Sigmoid colon (tissue), 7 donors: ENCODE results near the gene C4orf33. TPM values are rescaled to one million over a fixed set of nuclear protein-coding genes. Genes with fewer than 3 reads are reported as not detected.

Source experiments
- DNase-seq: peaks from one replicate; pipeline ENCODE4 v3.0.0-alpha.2; 2019
- H3K27ac ChIP-seq, 4 donors: fragments of 200-600 bp; sonication (generic); one replicate each; pipeline ENCODE4 v1.5.1; 2016 to 2019; ENCODE audit warnings: mild to moderate bottlenecking in 1 of 4
- H3K27me3 ChIP-seq, 3 donors: fragments of 200-600 bp; sonication (generic); one replicate each; pipeline ENCODE4 v1.5.1; 2019; ENCODE audit warnings: mild to moderate bottlenecking in 1 of 3
- H3K36me3 ChIP-seq, 4 donors: fragments of 200-600 bp; sonication (generic); one replicate each; pipeline ENCODE4 v1.5.1; 2016 to 2019
- H3K4me1 ChIP-seq, 4 donors: fragments of 200-600 bp; sonication (generic); one replicate each; pipeline ENCODE4 v1.5.1; 2017 to 2019
- H3K4me3 ChIP-seq, 4 donors: fragments of 200-600 bp; sonication (generic); one replicate each; pipeline ENCODE4 v1.5.1; 2017 to 2019; ENCODE audit warnings: mild to moderate bottlenecking in 2 of 4, moderate library complexity in 1 of 4
- H3K9me3 ChIP-seq, 4 donors: fragments of 200-600 bp in 3 of 4; sonication (generic) in 3 of 4; one replicate each; pipeline versions ENCODE4 v1.5.1 to v1.6.1; 2013 to 2019
- EP300 ChIP-seq, 4 donors: sonication (generic); formaldehyde crosslinking; IDR thresholded peaks; one replicate each; pipeline ENCODE4 v1.6.1; 2017; ENCODE audit warnings: antibody characterized with exemption in 4 of 4
- POLR2A ChIP-seq, 2 donors: fragments of 450-650 bp; IDR thresholded peaks; one replicate each; pipeline ENCODE4 v1.6.1; 2016; ENCODE audit warnings: antibody characterized with exemption in 2 of 2, mild to moderate bottlenecking in 2 of 2, moderate library complexity in 2 of 2
- POLR2AphosphoS5 ChIP-seq, 4 donors: sonication (generic); formaldehyde crosslinking; IDR thresholded peaks; one replicate each; pipeline ENCODE4 v1.6.1; 2017; ENCODE audit warnings: antibody characterized with exemption in 4 of 4
- WGBS, 2 donors: extraction: QIAGEN DNeasy Blood & Tissue Kit; methylation state at CpG; one replicate each; pipeline ENCODE4 v1.1.7; 2013; 5-methylcytosine and 5-hydroxymethylcytosine counted together
- intact Hi-C: fragments of 100-400 bp; cut with DNase I; formaldehyde crosslinking; loops from one replicate; pipeline ENCODE4 v1.15.1; 2023
- polyA plus RNA-seq, 3 donors: library from polyadenylated mRNA; stranded (reverse); fragments of 200-250 nt; gene quantifications; one replicate each; pipeline ENCODE4 v1.2.3, GENCODE V29; 2013
- total RNA-seq, 4 donors: library from RNA; depleted of rRNA; stranded (reverse); fragments of >200 nt; gene quantifications; one replicate each; pipeline ENCODE4 v1.1.0, GENCODE V29; 2016
- TF ChIP-seq, protein P1 (sequence below), 4 experiments: fragments of 450-650 bp in 3 of 4; fragments of 200-600 bp in 1 of 4; IDR thresholded peaks; one replicate each; pipeline ENCODE4 v1.5.1; 2016 to 2019; ENCODE audit warnings: antibody characterized with exemption in 4 of 4, mild to moderate bottlenecking in 3 of 4, moderate library complexity in 2 of 4
- donor health status: healthy with polysubstance abuse.
- donor health status: Bipolar disorder and iron deficiency.
- donor health status: healthy.

C4orf33 gene
- total and polyA plus RNA-seq, 7 donors, result 3.9 to 37.2 (median 10.7) TPM

DNA sequence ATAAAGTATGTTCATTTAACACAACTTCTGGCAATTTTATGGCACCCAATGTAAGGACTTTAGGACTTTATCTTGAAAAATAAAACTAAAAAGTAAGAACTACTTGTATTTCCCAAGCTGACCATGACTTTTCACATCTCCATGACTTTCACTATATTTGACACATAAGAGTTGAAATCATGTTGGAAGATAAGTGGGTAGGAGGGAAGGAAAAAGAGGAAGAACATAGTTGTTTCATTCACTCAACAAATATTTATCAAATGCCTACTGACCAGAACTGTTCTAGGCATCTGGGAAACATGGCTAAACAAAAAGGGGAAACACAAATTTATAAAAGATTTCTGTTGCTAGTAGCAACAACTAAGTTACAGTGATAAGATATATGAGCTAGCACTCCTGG is 18.6 kb upstream of the C4orf33 start:
- no peaks in the 10 kb centered on the region for H3K9me3 ChIP-seq
- no peaks in the 10 kb centered on the region for H3K4me1 ChIP-seq
- no peak for TF ChIP-seq POLR2AphosphoS5 (IDR thresholded peaks at IDR 0.05)
- no peak for TF ChIP-seq POLR2A (IDR thresholded peaks at IDR 0.05)
- TF ChIP-seq, protein P1, sequence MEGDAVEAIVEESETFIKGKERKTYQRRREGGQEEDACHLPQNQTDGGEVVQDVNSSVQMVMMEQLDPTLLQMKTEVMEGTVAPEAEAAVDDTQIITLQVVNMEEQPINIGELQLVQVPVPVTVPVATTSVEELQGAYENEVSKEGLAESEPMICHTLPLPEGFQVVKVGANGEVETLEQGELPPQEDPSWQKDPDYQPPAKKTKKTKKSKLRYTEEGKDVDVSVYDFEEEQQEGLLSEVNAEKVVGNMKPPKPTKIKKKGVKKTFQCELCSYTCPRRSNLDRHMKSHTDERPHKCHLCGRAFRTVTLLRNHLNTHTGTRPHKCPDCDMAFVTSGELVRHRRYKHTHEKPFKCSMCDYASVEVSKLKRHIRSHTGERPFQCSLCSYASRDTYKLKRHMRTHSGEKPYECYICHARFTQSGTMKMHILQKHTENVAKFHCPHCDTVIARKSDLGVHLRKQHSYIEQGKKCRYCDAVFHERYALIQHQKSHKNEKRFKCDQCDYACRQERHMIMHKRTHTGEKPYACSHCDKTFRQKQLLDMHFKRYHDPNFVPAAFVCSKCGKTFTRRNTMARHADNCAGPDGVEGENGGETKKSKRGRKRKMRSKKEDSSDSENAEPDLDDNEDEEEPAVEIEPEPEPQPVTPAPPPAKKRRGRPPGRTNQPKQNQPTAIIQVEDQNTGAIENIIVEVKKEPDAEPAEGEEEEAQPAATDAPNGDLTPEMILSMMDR (IDR thresholded peaks at IDR 0.05), result no peak
- TF ChIP-seq EP300 (IDR thresholded peaks at IDR 0.05), result no peak
- no peak overlapping the region for H3K4me3 ChIP-seq
- H3K36me3 ChIP-seq, result peaks cover 0 to 34% (median 13%) of the 10 kb centered on the region in 4 donors
- no peak for DNase-seq
- no peaks in the 10 kb centered on the region for H3K27me3 ChIP-seq
- H3K27ac ChIP-seq, result no peak overlapping the region
- intact Hi-C loops, result no loop called here

GRCh38 chr4:129080129-129080528 is 15.8 kb upstream of the C4orf33 start:
- intact Hi-C loops, result no loop called here
- no peaks in the 10 kb centered on the region for H3K9me3 ChIP-seq
- H3K4me1 ChIP-seq, result no peaks in the 10 kb centered on the region
- no peak for DNase-seq
- H3K27me3 ChIP-seq, result no peaks in the 10 kb centered on the region
- no peak overlapping the region for H3K4me3 ChIP-seq
- peaks cover 0 to 29% (median 13%) of the 10 kb centered on the region in 4 donors for H3K36me3 ChIP-seq
- H3K27ac ChIP-seq, result no peak overlapping the region
- TF ChIP-seq, protein P1 (IDR thresholded peaks at IDR 0.05), result no peak
- TF ChIP-seq POLR2AphosphoS5 (IDR thresholded peaks at IDR 0.05) (no peak), EP300 (IDR thresholded peaks at IDR 0.05) (no peak), POLR2A (IDR thresholded peaks at IDR 0.05) (no peak)

DNA sequence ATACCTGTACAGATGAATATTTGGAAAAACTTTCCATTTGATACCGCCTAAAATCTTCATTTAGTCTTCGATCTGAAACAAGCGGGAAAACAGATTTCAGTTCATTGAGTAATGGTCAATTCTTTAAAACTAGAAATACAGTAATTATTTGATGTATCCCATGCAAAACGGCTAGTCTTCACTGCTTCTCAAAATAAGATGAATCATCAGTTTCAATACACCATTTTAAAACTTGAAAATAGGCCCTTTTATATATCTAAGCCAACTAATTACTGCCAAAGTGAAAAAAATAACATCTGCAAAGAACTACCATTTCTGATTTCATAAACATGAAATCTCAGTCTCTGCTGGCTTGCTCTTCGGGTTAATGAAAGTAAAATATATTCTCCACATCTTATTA is 13.7 kb upstream of the C4orf33 start:
- Histone ChIP-seq H3K27me3 (no peaks in the 10 kb centered on the region), H3K36me3 (peaks cover 0 to 29% (median 13%) of the 10 kb centered on the region in 4 donors), H3K4me1 (no peaks in the 10 kb centered on the region), H3K9me3 (no peaks in the 10 kb centered on the region), H3K27ac (no peak overlapping the region), H3K4me3 (no peak overlapping the region)
- no peak for TF ChIP-seq POLR2AphosphoS5 (IDR thresholded peaks at IDR 0.05)
- no peak for TF ChIP-seq EP300 (IDR thresholded peaks at IDR 0.05)
- no peak for TF ChIP-seq POLR2A (IDR thresholded peaks at IDR 0.05)
- TF ChIP-seq, protein P1 (IDR thresholded peaks at IDR 0.05), result no peak
- 95 to 97% methylated on average over 5 of the region's 5 CpGs for WGBS, 2 donors
- DNase-seq, result no peak
- intact Hi-C loops, result no loop called here

GRCh38 chr4:129085472-129085871 is 10.5 kb upstream of the C4orf33 start:
- Histone ChIP-seq H3K27ac (no peak overlapping the region), H3K4me3 (no peak overlapping the region), H3K36me3 (peaks cover 0 to 10% (median 7%) of the 10 kb centered on the region in 4 donors), H3K9me3 (no peaks in the 10 kb centered on the region), H3K4me1 (no peaks in the 10 kb centered on the region), H3K27me3 (no peaks in the 10 kb centered on the region)
- 97 to 98% methylated on average over 4 of the region's 4 CpGs for WGBS, 2 donors
- intact Hi-C loops, result no loop called here
- no peak for DNase-seq
- TF ChIP-seq POLR2A (IDR thresholded peaks at IDR 0.05), result no peak
- TF ChIP-seq EP300 (IDR thresholded peaks at IDR 0.05), result no peak
- TF ChIP-seq POLR2AphosphoS5 (IDR thresholded peaks at IDR 0.05), result no peak
- TF ChIP-seq, protein P1 (IDR thresholded peaks at IDR 0.05), result no peak

GRCh38 chr4:129087516-129087915 is 8.4 kb upstream of the C4orf33 start:
- Histone ChIP-seq H3K9me3 (no peaks in the 10 kb centered on the region), H3K4me3 (no peak overlapping the region), H3K27me3 (no peaks in the 10 kb centered on the region), H3K27ac (no peak overlapping the region), H3K4me1 (peaks cover 0 to 12% (median 10%) of the 10 kb centered on the region in 4 donors), H3K36me3 (no peaks in the 10 kb centered on the region)
- 96 to 97% methylated on average over 2 of the region's 2 CpGs for WGBS, 2 donors
- TF ChIP-seq EP300 (IDR thresholded peaks at IDR 0.05), result no peak
- TF ChIP-seq POLR2A (IDR thresholded peaks at IDR 0.05), result no peak
- no peak for TF ChIP-seq POLR2AphosphoS5 (IDR thresholded peaks at IDR 0.05)
- TF ChIP-seq, protein P1 (IDR thresholded peaks at IDR 0.05), result no peak
- no peak for DNase-seq
- intact Hi-C loops, result no loop called here
